OCI-LY3 (cell line): ENCODE measurements around the gene ZNF689.

Experiments
- H2AFZ ChIP-seq: fragments of 200-600, 300-600 bp; shearing (Covaris generic); 2 replicates; pipeline ENCODE4 v1.6.0; 2014; ENCODE audit warnings: antibody characterized with exemption, low read depth, low read length
- H3K27ac ChIP-seq: fragments of 200-600, 300-600 bp; sonication (generic); 2 replicates; pipeline ENCODE4 v1.5.1; 2014; ENCODE audit warnings: mild to moderate bottlenecking, low read length, moderate library complexity, mixed read lengths
- H3K27me3 ChIP-seq: fragments of 200-600, 300-600 bp; sonication (generic); 2 replicates; pipeline ENCODE4 v1.6.1; 2014; ENCODE audit warnings: low read depth, low read length, mixed read lengths
- H3K36me3 ChIP-seq: fragments of 200-600, 300-600 bp; sonication (generic); replicated peaks from 2 replicates; pipeline ENCODE3; 2014; ENCODE audit warnings: low read depth, low read length, mixed read lengths
- H3K4me1 ChIP-seq: fragments of 300-600, 200-600 bp; sonication (generic); 2 replicates; pipeline ENCODE4 v1.6.1; 2014; ENCODE audit warnings: low read length, mixed read lengths
- H3K4me2 ChIP-seq: fragments of 200-600, 300-600 bp; sonication (generic); 2 replicates; pipeline ENCODE4 v1.6.1; 2014; ENCODE audit warnings: low read length, mixed read lengths
- H3K4me3 ChIP-seq: fragments of 300-600, 200-600 bp; sonication (generic); 2 replicates; pipeline ENCODE4 v1.5.1; 2014; ENCODE audit warnings: antibody characterized with exemption, mild to moderate bottlenecking, low read length, moderate library complexity
- H3K79me2 ChIP-seq: fragments of 300-600, 200-600 bp; shearing (Covaris generic); 2 replicates; pipeline ENCODE4 v1.6.1; 2014; ENCODE audit warnings: mild to moderate bottlenecking, low read length, mixed read lengths
- H3K9ac ChIP-seq: fragments of 300-600, 200-600 bp; shearing (Covaris generic); 2 replicates; pipeline ENCODE4 v1.6.0; 2014; ENCODE audit warnings: mild to moderate bottlenecking, low read length, moderate library complexity
- H3K9me3 ChIP-seq: fragments of 200-600, 300-600 bp; shearing (Covaris generic); 2 replicates; pipeline ENCODE4 v1.6.1; 2014; ENCODE audit warnings: low read length, mixed read lengths; ENCODE audit not compliant: insufficient read depth
- H4K20me1 ChIP-seq: fragments of 200-600, 300-600 bp; sonication (generic); 2 replicates; pipeline ENCODE4 v1.6.1; 2016; ENCODE audit warnings: low read length, mixed read lengths; ENCODE audit not compliant: insufficient read depth
- EZH2phosphoT487 ChIP-seq: fragments of 200-600 bp; shearing (Covaris generic); IDR thresholded peaks from 2 replicates; pipeline ENCODE4 v1.6.1; 2018; ENCODE audit warnings: antibody characterized with exemption, mixed run types, low read depth
- TF ChIP-seq, protein P1 (sequence below): fragments of 200-600, 300-600 bp; sonication (generic); IDR thresholded peaks from 2 replicates; pipeline ENCODE4 v1.5.1; 2014; ENCODE audit warnings: antibody characterized with exemption, low read length, low read depth

Gene ZNF689

DNA sequence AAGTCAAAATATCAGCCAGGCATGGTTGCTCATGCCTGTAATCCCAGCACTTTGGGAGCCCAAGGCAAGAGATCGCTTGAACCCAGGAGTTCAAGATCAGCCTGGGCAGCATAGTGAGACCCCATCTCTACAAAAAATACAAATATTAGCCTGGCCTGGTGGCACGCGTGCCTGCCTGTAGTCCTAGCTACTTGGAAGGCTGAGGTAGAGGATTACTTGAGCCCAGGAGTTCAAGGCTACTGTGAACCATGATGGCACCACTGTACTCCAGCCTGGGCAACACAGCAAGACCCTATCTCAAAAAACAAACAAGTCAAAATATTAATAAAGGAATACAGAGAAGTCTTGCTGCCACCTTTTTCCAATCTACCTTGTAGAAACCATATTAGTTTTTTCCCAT is 4.2 kb downstream of the ZNF689 start:
- H3K27ac ChIP-seq = no peak overlapping the region
- H3K4me1 ChIP-seq = peaks cover 6% of the 10 kb centered on the region
- H3K9ac ChIP-seq = no peak overlapping the region
- peaks cover 33% of the 10 kb centered on the region for H3K36me3 ChIP-seq
- H3K9me3 ChIP-seq = no peaks in the 10 kb centered on the region
- TF ChIP-seq, protein P1, sequence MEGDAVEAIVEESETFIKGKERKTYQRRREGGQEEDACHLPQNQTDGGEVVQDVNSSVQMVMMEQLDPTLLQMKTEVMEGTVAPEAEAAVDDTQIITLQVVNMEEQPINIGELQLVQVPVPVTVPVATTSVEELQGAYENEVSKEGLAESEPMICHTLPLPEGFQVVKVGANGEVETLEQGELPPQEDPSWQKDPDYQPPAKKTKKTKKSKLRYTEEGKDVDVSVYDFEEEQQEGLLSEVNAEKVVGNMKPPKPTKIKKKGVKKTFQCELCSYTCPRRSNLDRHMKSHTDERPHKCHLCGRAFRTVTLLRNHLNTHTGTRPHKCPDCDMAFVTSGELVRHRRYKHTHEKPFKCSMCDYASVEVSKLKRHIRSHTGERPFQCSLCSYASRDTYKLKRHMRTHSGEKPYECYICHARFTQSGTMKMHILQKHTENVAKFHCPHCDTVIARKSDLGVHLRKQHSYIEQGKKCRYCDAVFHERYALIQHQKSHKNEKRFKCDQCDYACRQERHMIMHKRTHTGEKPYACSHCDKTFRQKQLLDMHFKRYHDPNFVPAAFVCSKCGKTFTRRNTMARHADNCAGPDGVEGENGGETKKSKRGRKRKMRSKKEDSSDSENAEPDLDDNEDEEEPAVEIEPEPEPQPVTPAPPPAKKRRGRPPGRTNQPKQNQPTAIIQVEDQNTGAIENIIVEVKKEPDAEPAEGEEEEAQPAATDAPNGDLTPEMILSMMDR = no peak
- no peak for TF ChIP-seq EZH2phosphoT487
- peaks cover 13% of the 10 kb centered on the region for H3K79me2 ChIP-seq
- no peaks in the 10 kb centered on the region for H3K27me3 ChIP-seq
- no peaks in the 10 kb centered on the region for H4K20me1 ChIP-seq
- no peak overlapping the region for H2AFZ ChIP-seq
- no peak overlapping the region for H3K4me2 ChIP-seq
- H3K4me3 ChIP-seq = no peak overlapping the region

DNA sequence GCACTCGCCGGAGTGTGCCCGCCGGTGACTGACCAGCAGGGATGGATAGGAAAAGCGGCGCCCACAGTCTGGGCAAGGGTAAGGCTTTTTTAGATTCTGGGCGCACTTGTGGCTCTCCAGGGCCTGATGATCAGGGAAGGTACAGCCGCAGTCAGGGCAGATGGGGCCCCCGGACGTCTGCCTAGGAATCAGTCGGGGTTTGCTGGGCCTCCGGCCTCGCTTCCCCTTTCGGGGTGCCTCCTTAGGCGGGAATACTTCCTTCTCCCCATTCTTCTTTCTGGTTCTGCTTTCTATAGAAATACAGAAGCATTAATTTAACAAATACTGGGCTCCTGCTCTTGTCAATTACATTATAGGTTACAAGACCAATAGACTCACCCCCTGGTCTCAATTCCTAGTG is 5.0 kb downstream of the ZNF689 start:
- H3K9me3 ChIP-seq = no peaks in the 10 kb centered on the region
- no peaks in the 10 kb centered on the region for H4K20me1 ChIP-seq
- H3K27ac ChIP-seq = no peak overlapping the region
- H2AFZ ChIP-seq = no peak overlapping the region
- no peak overlapping the region for H3K4me3 ChIP-seq
- no peak for TF ChIP-seq EZH2phosphoT487
- TF ChIP-seq, protein P1 = no peak
- H3K27me3 ChIP-seq = no peaks in the 10 kb centered on the region
- H3K9ac ChIP-seq = no peak overlapping the region
- H3K4me2 ChIP-seq = no peak overlapping the region
- peaks cover 6% of the 10 kb centered on the region for H3K4me1 ChIP-seq
- H3K36me3 ChIP-seq = peaks cover 33% of the 10 kb centered on the region
- peaks cover 13% of the 10 kb centered on the region for H3K79me2 ChIP-seq

DNA sequence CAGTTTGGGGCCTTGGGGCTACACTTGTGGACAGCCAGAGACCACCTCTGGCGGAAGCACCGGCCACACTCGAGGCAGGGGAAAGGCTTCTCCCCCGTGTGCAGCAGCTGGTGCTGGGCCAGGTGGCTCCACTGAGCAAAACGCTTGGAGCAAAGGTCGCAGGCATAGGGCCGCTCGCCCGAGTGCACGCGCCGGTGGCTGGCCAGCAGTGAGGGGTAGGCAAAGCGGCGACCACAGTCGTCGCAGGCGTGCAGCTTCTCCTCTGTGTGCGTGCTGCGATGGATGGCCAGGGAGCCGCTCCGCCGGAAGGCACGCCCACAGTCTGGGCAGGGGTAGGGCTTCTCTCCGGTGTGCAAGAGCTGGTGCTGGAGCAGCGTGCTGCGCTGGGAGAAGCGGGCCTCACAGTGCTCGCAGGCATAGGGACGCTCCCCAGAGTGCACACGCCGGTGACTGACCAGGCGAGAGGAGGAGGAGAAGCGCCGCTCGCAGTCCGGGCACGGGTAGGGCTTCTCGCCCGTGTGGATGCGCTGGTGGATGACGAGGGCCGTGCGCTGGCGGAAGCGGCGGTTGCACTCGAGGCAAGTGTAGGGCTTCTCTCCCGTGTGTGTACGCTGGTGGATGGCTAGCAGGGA is 5.8 kb downstream of the ZNF689 start:
- no peaks in the 10 kb centered on the region for H3K27me3 ChIP-seq
- H3K36me3 ChIP-seq = peaks cover 33% of the 10 kb centered on the region
- no peak overlapping the region for H3K27ac ChIP-seq

DNA sequence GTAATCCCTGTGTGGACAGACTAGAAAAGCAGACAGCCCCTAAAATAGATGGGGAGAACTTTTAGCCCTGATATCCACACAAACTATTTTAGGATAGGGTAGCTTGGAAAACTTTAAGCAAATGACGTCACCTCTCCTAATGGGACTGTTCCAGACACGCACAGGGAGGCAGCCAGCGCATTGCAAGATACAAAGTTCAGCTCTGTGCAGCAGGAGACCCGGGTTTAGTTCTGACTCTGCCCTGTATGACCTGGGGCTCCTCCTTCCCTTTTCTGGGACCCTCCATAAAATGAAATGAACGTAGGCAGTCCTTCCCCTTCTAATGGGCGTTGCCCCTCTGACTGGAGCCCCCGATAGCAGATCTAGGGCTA is 6.3 kb downstream of the ZNF689 start:
- Histone ChIP-seq H3K36me3 (peaks cover 33% of the 10 kb centered on the region), H3K27ac (no peak overlapping the region)

More for the DNA sequence above, 5.8 kb downstream of the ZNF689 start:
- TF ChIP-seq EZH2phosphoT487 = no peak
- TF ChIP-seq, protein P1 = no peak
- no peak overlapping the region for H3K9ac ChIP-seq
- H3K4me2 ChIP-seq = no peak overlapping the region
- H2AFZ ChIP-seq = no peak overlapping the region
- no peak overlapping the region for H3K4me3 ChIP-seq
- no peaks in the 10 kb centered on the region for H3K9me3 ChIP-seq
- no peaks in the 10 kb centered on the region for H4K20me1 ChIP-seq
- H3K79me2 ChIP-seq = peaks cover 7% of the 10 kb centered on the region
- peaks cover 6% of the 10 kb centered on the region for H3K4me1 ChIP-seq

More for the DNA sequence above, 6.3 kb downstream of the ZNF689 start:
- no peak overlapping the region for H2AFZ ChIP-seq
- 0 out of 2 replicates have a peak, but pooled peaks cover 2% of the 10 kb centered on the region for H3K79me2 ChIP-seq
- no peaks in the 10 kb centered on the region for H3K9me3 ChIP-seq
- H4K20me1 ChIP-seq = no peaks in the 10 kb centered on the region
- H3K4me3 ChIP-seq = no peak overlapping the region
- H3K4me2 ChIP-seq = no peak overlapping the region
- H3K9ac ChIP-seq = no peak overlapping the region
- no peak for TF ChIP-seq EZH2phosphoT487
- TF ChIP-seq, protein P1 = no peak
- no peaks in the 10 kb centered on the region for H3K27me3 ChIP-seq
- peaks cover 2% of the 10 kb centered on the region for H3K4me1 ChIP-seq
